Stomach (tissue), 4 donors: Measurements from ENCODE around the gene RAB2B.

Experiments used
- CTCF ChIP-seq, 7 experiments: fragments of 450-650 bp in 4 of 7; fragments of 200-600 bp in 3 of 7; sonication (generic) in 3 of 7; IDR thresholded peaks; one replicate each; pipeline ENCODE4 v1.5.1; 2016 to 2019; ENCODE audit warnings: antibody characterized with exemption in 7 of 7, control low read depth in 2 of 7, mild to moderate bottlenecking in 1 of 7
- EP300 ChIP-seq: sonication (generic); formaldehyde crosslinking; IDR thresholded peaks from one replicate; pipeline ENCODE4 v1.6.1; 2017; ENCODE audit warnings: antibody characterized with exemption
- POLR2A ChIP-seq, 4 donors: fragments of 450-650 bp; IDR thresholded peaks; one replicate each; pipeline ENCODE4 v1.6.1; 2016; ENCODE audit warnings: antibody characterized with exemption in 4 of 4, control low read depth in 2 of 4, mild to moderate bottlenecking in 1 of 4, moderate library complexity in 1 of 4
- POLR2AphosphoS5 ChIP-seq, 3 donors: sonication (generic); formaldehyde crosslinking; IDR thresholded peaks; one replicate each; pipeline ENCODE4 v1.6.1; 2016; ENCODE audit warnings: antibody characterized with exemption in 3 of 3

GRCh38 chr14:21440859-21441258 lies 35.9 kb downstream of the RAB2B start:
- TF ChIP-seq CTCF (IDR thresholded peaks at IDR 0.05) (no peak), POLR2A (IDR thresholded peaks at IDR 0.05) (no peak), EP300 (no peak), POLR2AphosphoS5 (IDR thresholded peaks at IDR 0.05) (no peak)
